NB4 (cell line): Measurements from ENCODE around the gene ZFPM1.

Experiments
- TF ChIP-seq, protein P1 (sequence below): IDR thresholded peaks from one replicate; pipeline ENCODE4 v1.5.1; 2012; ENCODE audit warnings: low read depth, low read length
- TF ChIP-seq, protein P2 (sequence below): IDR thresholded peaks from 2 replicates; pipeline ENCODE4 v1.6.1; 2011; ENCODE audit warnings: low read depth, low read length

DNA sequence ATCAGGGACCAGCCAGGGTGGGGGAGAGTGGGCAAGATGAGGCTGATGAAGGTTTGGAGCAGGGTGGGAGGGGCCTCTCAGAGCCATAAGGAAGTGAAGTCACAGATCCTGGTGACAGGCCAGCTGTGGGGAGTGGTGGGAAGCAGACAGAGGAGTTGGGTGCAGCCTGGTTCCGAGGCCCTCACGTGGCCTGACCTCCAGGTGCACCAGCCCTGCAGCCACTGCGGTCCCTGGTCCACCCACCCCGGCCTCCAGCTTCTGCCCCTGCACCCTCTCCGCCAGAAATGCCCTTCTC, 3.9 kb upstream of the ZFPM1 start:
- TF ChIP-seq, protein P1, sequence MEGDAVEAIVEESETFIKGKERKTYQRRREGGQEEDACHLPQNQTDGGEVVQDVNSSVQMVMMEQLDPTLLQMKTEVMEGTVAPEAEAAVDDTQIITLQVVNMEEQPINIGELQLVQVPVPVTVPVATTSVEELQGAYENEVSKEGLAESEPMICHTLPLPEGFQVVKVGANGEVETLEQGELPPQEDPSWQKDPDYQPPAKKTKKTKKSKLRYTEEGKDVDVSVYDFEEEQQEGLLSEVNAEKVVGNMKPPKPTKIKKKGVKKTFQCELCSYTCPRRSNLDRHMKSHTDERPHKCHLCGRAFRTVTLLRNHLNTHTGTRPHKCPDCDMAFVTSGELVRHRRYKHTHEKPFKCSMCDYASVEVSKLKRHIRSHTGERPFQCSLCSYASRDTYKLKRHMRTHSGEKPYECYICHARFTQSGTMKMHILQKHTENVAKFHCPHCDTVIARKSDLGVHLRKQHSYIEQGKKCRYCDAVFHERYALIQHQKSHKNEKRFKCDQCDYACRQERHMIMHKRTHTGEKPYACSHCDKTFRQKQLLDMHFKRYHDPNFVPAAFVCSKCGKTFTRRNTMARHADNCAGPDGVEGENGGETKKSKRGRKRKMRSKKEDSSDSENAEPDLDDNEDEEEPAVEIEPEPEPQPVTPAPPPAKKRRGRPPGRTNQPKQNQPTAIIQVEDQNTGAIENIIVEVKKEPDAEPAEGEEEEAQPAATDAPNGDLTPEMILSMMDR, result no peak
- TF ChIP-seq, protein P2, sequence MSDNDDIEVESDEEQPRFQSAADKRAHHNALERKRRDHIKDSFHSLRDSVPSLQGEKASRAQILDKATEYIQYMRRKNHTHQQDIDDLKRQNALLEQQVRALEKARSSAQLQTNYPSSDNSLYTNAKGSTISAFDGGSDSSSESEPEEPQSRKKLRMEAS, result no peak
